H1 (cell line): ENCODE measurements around the gene UCHL1.

Source experiments
- BACH1 ChIP-seq: IDR thresholded peaks from 2 replicates; pipeline ENCODE4 v1.6.1; 2012; ENCODE audit warnings: low read length, improper control_type of control experiment
- CBX8 ChIP-seq: fragments of 300-800, 300-1000 bp; sonication (generic); IDR thresholded peaks from 2 replicates; pipeline ENCODE4 v1.7.1; 2016; ENCODE audit warnings: low read depth, low read length, borderline replicate concordance
- CTCF ChIP-seq, 3 experiments: IDR thresholded peaks; 1 replicate in 2 of 3; 2 replicates in 1 of 3; pipeline versions ENCODE4 v1.5.1 to v1.6.1; 2011; ENCODE audit warnings: low read length in 3 of 3, mild to moderate bottlenecking in 3 of 3, inconsistent platforms in 2 of 3, low read depth in 1 of 3, moderate library complexity in 1 of 3; ENCODE audit not compliant: insufficient read depth in 1 of 3; ENCODE audit errors: control extremely low read depth in 1 of 3
- EP300 ChIP-seq, 2 experiments: IDR thresholded peaks; 1 replicate in 1 of 2; 2 replicates in 1 of 2; pipeline ENCODE4 v1.6.1; 2011 to 2012; ENCODE audit warnings: low read depth in 2 of 2, low read length in 2 of 2, mild to moderate bottlenecking in 2 of 2, borderline replicate concordance in 1 of 2, inconsistent platforms in 1 of 2, moderate library complexity in 1 of 2
- JUND ChIP-seq: IDR thresholded peaks from 2 replicates; pipeline ENCODE4 v1.6.1; 2011; ENCODE audit warnings: mild to moderate bottlenecking, improper control_type of control experiment, low read length
- MAFK ChIP-seq: IDR thresholded peaks from 2 replicates; pipeline ENCODE4 v1.6.1; 2012; ENCODE audit warnings: low read depth, mild to moderate bottlenecking, improper control_type of control experiment, low read length
- MAX ChIP-seq: IDR thresholded peaks from 2 replicates; pipeline ENCODE4 v1.6.1; 2012; ENCODE audit warnings: inconsistent platforms
- NANOG ChIP-seq: IDR thresholded peaks from 2 replicates; pipeline ENCODE4 v1.6.1; 2011; ENCODE audit warnings: low read length, low read depth, mild to moderate bottlenecking, inconsistent platforms; ENCODE audit not compliant: insufficient read depth, poor library complexity, severe bottlenecking
- POLR2A ChIP-seq, 2 experiments: IDR thresholded peaks; 1 replicate in 1 of 2; 2 replicates in 1 of 2; pipeline ENCODE4 v1.6.1; 2011; ENCODE audit warnings: low read depth in 2 of 2, low read length in 2 of 2, mild to moderate bottlenecking in 2 of 2; ENCODE audit errors: control extremely low read depth in 1 of 2
- POLR2AphosphoS5 ChIP-seq: IDR thresholded peaks from 2 replicates; pipeline ENCODE4 v1.6.1; 2011; ENCODE audit warnings: low read depth, low read length
- RNF2 ChIP-seq: fragments of 200-900, 300-1000 bp; sonication (generic); IDR thresholded peaks from 2 replicates; pipeline ENCODE4 v1.7.1; 2016; ENCODE audit warnings: borderline replicate concordance, low read depth, mild to moderate bottlenecking, antibody characterized with exemption, low read length; ENCODE audit not compliant: poor library complexity, severe bottlenecking; ENCODE audit errors: missing control alignments
- TAF1 ChIP-seq: IDR thresholded peaks from 2 replicates; pipeline ENCODE4 v1.6.1; 2011; ENCODE audit warnings: mild to moderate bottlenecking, low read depth, low read length

GRCh38 chr4:41207291-41207831 lies 49.4 kb upstream of the UCHL1 start:
- no peak for TF ChIP-seq NANOG
- TF ChIP-seq RNF2: no peak
- no peak for TF ChIP-seq TAF1
- TF ChIP-seq CTCF (IDR thresholded peaks at IDR 0.05; ENCODE audit: control extremely low read depth in 1 of 3, insufficient read depth in 1 of 3, low read depth in 1 of 3, low read length in 3 of 3): no peak
- TF ChIP-seq BACH1: no peak
- no peak for TF ChIP-seq POLR2AphosphoS5
- TF ChIP-seq EP300 (IDR thresholded peaks at IDR 0.05; ENCODE audit: borderline replicate concordance in 1 of 2, low read depth in 2 of 2, low read length in 2 of 2): no peak
- no peak for TF ChIP-seq MAX
- TF ChIP-seq POLR2A (IDR thresholded peaks at IDR 0.05; ENCODE audit: control extremely low read depth in 1 of 2, low read depth in 2 of 2, low read length in 2 of 2): no peak
- TF ChIP-seq JUND: no peak
- TF ChIP-seq CBX8: no peak
- TF ChIP-seq MAFK: no peak
